Parietal lobe (tissue), 1 donor: Measurements from ENCODE around the gene COG8. TPM values are rescaled to one million over a fixed set of nuclear protein-coding genes. Genes with fewer than 3 reads are reported as not detected.

ENCODE experiments used
- total RNA-seq: library from RNA; depleted of rRNA; stranded (reverse); fragments of >200 nt; gene quantifications from one replicate; pipeline ENCODE4 v1.2.3, GENCODE V29; 2014

The COG8 gene, protein sequence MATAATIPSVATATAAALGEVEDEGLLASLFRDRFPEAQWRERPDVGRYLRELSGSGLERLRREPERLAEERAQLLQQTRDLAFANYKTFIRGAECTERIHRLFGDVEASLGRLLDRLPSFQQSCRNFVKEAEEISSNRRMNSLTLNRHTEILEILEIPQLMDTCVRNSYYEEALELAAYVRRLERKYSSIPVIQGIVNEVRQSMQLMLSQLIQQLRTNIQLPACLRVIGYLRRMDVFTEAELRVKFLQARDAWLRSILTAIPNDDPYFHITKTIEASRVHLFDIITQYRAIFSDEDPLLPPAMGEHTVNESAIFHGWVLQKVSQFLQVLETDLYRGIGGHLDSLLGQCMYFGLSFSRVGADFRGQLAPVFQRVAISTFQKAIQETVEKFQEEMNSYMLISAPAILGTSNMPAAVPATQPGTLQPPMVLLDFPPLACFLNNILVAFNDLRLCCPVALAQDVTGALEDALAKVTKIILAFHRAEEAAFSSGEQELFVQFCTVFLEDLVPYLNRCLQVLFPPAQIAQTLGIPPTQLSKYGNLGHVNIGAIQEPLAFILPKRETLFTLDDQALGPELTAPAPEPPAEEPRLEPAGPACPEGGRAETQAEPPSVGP
- total RNA-seq, result 59.2 TPM

DNA sequence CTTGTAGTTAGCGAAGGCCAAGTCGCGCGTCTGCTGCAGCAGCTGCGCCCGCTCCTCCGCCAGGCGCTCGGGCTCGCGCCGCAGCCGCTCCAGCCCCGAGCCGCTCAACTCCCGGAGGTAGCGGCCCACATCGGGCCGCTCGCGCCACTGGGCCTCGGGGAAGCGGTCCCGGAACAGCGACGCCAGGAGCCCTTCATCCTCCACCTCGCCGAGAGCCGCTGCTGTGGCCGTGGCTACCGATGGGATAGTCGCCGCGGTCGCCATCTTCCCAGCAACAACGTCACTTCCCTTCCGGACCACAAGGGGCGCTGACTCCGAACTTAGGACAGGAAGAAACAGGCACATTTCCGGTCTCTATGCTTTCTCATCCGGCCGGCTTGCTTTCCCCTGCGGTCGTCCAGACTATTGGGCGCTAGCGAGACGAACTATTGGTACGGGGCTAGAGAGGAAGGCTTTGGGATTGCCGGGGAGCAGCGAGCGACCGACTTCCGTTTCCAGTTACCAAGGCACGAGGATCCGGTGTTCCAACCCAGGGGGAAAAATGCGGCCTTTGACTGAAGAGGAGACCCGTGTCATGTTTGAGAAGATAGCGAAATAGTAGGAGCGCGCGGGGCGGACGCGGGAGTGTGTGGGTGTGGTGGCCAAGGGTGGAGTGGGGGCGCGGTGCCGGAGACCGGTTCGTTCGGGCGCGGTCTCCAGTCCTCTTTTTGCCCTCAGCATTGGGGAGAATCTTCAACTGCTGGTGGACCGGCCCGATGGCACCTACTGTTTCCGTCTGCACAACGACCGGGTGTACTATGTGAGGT is at the start of gene COG8, which contains the start of gene NIP7:
Gene COG8 (minus strand): TSS at position 276 of the 806 bp plus-strand sequence. CDS start 12 bp downstream, at position 264.
Gene NIP7 (plus strand): TSS at position 484 of the 806 bp plus-strand sequence. CDS start 58 bp downstream, at position 542.

DNA sequence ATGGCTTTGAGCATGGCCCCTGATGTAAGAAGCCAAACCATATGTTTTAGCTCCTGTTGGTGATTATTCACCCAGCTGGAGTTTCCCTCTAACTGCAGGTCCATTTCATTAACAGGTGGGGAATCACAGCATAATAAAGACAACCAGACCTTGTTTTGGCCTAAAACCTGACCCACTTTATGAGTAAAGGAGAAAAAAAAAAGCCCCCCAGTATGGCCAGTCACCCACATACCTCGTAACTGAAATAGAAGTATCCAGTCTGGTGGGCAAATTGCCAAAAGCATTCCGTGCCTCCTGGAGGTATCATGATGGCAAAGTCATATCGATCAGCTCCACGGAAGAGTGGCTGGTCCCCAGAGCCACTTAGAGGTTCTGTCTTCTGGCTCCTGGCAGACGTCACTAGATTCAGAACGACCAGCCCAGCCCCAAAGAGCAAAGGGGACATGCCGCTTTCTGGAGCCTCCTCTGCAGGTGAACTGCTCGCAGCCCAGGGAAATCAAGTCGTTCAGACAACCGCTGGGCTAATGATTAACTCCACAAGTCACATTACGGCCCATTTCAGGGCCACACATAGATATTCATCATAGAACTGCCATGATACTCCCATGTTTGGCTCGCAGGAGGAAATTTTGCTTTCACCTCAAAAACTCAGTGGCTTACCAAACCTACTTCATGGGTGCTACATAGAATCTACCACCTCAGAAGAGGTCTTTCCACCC is 12.1 kb upstream of the COG8 start, which contains the start of gene TMED6:
Gene TMED6 (minus strand): TSS at position 478 of the 719 bp plus-strand sequence. CDS start 33 bp downstream, at position 445.

DNA sequence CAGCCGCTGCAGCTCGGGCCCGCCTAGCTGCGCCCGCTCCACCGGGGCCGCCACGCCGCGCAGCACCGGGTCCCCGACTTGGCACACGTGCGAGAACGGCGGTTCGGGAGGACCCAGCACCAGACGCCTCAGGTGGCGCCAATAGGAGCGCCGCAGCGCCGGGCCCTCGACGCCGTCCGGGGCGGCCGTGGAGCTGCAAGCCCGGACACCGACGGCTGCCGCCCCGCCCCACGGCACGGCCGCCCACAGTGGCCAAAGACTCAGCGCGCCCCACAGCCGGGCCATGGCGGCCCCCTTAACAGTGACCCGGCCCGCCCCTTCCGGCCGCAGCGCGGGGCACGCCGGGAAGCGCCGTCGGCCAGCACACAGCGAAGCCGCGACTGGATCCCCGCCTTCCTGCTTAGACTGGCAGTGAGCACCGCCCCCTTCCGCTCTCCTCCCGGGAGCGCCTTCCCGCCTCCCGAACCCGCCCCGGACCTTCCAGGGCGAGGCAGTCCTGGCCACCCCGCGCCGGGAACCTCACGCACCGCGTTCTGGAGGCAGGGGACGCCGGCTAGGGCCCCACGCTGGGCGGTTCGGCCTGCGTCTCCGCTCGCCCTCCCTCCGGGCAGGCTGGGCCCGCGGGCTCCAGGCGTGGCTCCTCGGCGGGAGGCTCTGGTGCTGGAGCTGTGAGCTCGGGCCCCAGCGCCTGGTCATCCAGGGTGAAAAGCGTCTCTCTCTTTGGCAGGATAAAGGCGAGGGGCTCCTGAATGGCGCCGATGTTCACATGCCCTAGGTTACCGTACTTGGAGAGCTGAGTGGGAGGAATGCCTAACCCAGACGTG is 8.9 kb downstream of the COG8 start, which contains the start of gene PDF:
Gene PDF (minus strand): TSS at position 303 of the 824 bp plus-strand sequence. CDS start 18 bp downstream, at position 285.

DNA sequence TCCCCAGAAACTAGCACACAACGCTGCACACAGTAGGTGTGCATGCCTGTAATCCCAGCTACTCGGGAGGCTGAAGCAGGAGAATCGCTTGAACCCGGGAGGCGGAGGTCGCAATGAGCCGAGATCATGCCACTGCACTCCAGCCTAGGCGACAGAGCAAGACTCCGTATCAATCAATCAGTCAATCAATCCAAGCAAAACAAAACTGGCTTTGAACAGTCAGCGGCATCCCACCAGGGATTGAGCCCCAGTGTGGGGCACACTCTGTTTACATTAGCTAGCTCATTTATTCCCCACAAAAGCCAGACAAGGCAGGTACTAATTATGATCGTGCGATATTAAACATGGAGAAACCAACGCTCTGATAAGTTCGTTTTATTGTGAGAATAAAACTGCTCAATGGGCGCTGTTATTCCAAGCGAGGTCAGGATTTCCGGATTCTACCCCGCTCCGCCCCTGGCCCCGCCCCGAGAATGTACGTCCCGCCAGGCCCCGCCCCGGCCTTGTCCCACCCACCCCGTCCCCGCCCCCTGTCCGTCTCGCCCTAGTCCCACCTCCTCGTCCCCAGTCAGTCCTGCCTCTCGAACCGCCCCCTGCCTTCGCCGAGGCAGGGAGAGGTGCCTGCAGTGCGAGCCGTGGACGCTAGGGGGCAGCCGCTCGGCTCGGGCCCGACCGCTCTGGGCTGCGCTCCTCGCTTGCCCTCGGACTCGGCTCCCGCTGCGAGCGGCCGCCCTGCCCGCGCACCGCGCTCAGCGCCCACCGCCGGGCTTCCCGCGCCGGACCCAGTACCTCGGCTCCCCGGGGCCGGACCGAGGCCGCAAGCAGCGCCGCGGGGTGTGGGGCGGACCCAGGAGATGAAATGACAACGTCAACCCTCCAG is 28.5 kb downstream of the COG8 start, which contains the start of gene VPS4A:
Gene VPS4A (plus strand): TSS at position 698 of the 880 bp plus-strand sequence. CDS start 162 bp downstream, at position 860.

Other genes starting within 250 kb of the COG8 start
- gene HAS3, start 233.9 kb downstream of the COG8 start, total RNA-seq, result 9.7 TPM
- gene CHTF8, start 207.0 kb downstream of the COG8 start, total RNA-seq, result 43.5 TPM
- 30.0 TPM for gene UTP4, start 206.9 kb downstream of the COG8 start, total RNA-seq
- 12.2 TPM for gene SNTB2, start 152.4 kb downstream of the COG8 start, total RNA-seq
- gene VPS4A, start 28.2 kb downstream of the COG8 start, total RNA-seq, result 33.8 TPM
- 16.9 TPM for gene PDF, start 9.0 kb downstream of the COG8 start, total RNA-seq
- 13.8 TPM for gene NIP7, start 208 bp upstream of the COG8 start, total RNA-seq
- gene TMED6, start 12.2 kb upstream of the COG8 start, total RNA-seq, result not detected
- gene TERF2, start 46.4 kb upstream of the COG8 start, total RNA-seq, result 25.7 TPM
- 67.0 TPM for gene CYB5B, start 85.1 kb upstream of the COG8 start, total RNA-seq
- 71.4 TPM for gene NFAT5, start 226.4 kb upstream of the COG8 start, total RNA-seq